ENCODE measurements around the gene SHE. TPM values are rescaled to one million over a fixed set of nuclear protein-coding genes. Genes with fewer than 3 reads are reported as not detected.
A peak's percentile ranks its signal among the peaks of the same experiment; 100 is the strongest.

SHE gene
- polyA plus RNA-seq, 10 donors, result 6.3 to 13.3 (median 9.1) TPM

GRCh38 chr1:154481053-154481452 lies 21.2 kb downstream of the SHE start:
- DNase-seq, result no peak

GRCh38 chr1:154479764-154480421 lies 22.3 kb downstream of the SHE start:
- DNase-seq, result peak; percentile 83 to 92 (median 88)

- no peak for DNase-seq
These were observed 23.6 kb downstream of the SHE start for GRCh38 chr1:154478639-154479038.

- DNase-seq, result no peak
These were observed 24.2 kb downstream of the SHE start for GRCh38 chr1:154478013-154478412.

- no peak for DNase-seq
These were observed 25.4 kb downstream of the SHE start for GRCh38 chr1:154476791-154477190.

- DNase-seq, result peak in 1 of 3 donors; percentile 76
These were observed 27.4 kb downstream of the SHE start for GRCh38 chr1:154474802-154475201.

- DNase-seq, result no peak
These were observed 30.9 kb downstream of the SHE start for GRCh38 chr1:154471304-154471703.

GRCh38 chr1:154469844-154470560 lies 32.2 kb downstream of the SHE start:
- DNase-seq, result no peak

- no peak for DNase-seq
These were observed 33.5 kb downstream of the SHE start for GRCh38 chr1:154468535-154469250.

- no peak for DNase-seq
These were observed 34.6 kb downstream of the SHE start for GRCh38 chr1:154467434-154468102.

- DNase-seq, result no peak
These were observed 35.2 kb downstream of the SHE start for GRCh38 chr1:154466921-154467417.

- DNase-seq, result no peak
These were observed 36.0 kb downstream of the SHE start for GRCh38 chr1:154466206-154466605.

GRCh38 chr1:154465621-154466195 lies 36.5 kb downstream of the SHE start:
- DNase-seq, result no peak

- no peak for DNase-seq
These were observed 38.7 kb downstream of the SHE start for GRCh38 chr1:154463512-154463990.

GRCh38 chr1:154460695-154461260 lies 41.4 kb downstream of the SHE start:
- DNase-seq, result no peak

- no peak for DNase-seq
These were observed 43.1 kb downstream of the SHE start for GRCh38 chr1:154459080-154459479.

GRCh38 chr1:154456631-154457030 lies 45.6 kb downstream of the SHE start:
- DNase-seq, result no peak

- DNase-seq, result no peak
These were observed 47.7 kb downstream of the SHE start for GRCh38 chr1:154454386-154455120.

GRCh38 chr1:154453574-154454352 lies 48.4 kb downstream of the SHE start:
- DNase-seq, result peak in 1 of 3 donors; percentile 77

- DNase-seq, result no peak
These were observed 49.1 kb downstream of the SHE start for GRCh38 chr1:154453161-154453560.

Data from muscle of back (tissue), 11 donors.